ENCODE data around the gene SPPL2B.

DNA sequence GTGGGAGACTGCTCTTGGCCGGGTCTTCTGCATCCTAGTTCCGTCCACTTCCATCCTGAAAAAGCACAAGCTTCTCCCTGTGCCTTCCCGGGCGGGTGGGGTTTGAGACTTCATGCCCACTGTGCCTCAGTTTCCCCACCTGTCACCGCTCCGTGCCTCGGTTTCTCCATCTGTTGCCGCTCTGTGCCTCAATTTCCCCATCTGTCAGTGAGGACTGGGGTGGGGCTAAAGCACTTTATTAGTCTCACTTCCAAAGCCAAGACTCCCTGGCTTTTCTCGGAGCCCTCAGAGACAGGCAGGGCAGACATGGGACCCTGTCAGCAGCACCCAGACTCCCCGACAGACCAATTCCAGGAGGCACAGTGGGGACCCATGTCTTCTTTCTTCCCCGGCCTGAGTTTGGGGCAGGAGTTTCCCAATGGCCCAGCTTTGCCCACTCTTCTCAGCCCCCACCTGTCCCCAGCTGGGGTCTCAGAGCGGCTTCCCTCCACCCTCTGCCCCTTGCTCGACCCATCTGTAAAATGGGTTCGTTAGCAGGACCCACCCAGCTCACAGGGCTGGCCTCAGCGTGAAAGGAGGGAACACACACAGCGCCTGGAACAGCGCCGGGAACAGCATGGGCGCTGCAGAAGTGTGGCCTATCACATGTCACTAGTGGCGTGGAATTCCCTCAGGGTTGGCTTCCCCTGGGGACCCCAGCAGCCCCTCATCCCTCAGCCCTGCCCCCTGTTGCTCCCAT, 41.9 kb upstream of the SPPL2B start:
- TF ChIP-seq, protein P1, sequence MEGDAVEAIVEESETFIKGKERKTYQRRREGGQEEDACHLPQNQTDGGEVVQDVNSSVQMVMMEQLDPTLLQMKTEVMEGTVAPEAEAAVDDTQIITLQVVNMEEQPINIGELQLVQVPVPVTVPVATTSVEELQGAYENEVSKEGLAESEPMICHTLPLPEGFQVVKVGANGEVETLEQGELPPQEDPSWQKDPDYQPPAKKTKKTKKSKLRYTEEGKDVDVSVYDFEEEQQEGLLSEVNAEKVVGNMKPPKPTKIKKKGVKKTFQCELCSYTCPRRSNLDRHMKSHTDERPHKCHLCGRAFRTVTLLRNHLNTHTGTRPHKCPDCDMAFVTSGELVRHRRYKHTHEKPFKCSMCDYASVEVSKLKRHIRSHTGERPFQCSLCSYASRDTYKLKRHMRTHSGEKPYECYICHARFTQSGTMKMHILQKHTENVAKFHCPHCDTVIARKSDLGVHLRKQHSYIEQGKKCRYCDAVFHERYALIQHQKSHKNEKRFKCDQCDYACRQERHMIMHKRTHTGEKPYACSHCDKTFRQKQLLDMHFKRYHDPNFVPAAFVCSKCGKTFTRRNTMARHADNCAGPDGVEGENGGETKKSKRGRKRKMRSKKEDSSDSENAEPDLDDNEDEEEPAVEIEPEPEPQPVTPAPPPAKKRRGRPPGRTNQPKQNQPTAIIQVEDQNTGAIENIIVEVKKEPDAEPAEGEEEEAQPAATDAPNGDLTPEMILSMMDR (IDR thresholded peaks at IDR 0.05; ENCODE audit: insufficient read depth, low read length, poor library complexity, severe bottlenecking): no peak
- no peak for TF ChIP-seq EZH2phosphoT487 (conservative IDR thresholded peaks at IDR 0.05; ENCODE audit: low read length)

Measured in SU-DHL-6 (cell line).